ENCODE measurements around the gene DSTYK.
"Not testable (repeated sequence)": the region's sequence is repeated elsewhere in the genome, so short reads cannot be mapped to it uniquely, and the experiment has no call there.

DNA sequence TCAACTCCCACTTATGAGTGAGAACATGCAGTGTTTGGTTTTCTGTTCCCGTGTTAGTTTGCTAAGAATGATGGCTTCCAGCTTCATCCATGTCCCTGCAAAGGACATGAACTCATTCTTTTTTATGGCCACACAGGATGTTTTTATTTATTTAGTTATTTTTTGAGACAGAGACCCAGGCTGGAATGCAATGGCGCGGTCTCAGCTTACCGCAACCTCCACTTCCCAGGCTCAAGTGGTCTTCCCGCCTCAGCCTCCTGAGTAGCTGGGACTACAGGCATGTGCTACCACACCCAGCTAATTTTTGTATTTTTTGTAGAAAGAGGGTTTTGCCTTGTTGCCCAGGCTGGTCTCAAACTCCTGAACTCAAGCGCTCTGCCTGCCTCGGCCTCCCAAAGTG lies 31.2 kb downstream of the DSTYK start:
- not testable (repeated sequence) for TF ChIP-seq JUND (IDR thresholded peaks at IDR 0.05); EP300 (IDR thresholded peaks at IDR 0.05; ENCODE audit: borderline replicate concordance in 1 of 2, low read depth in 1 of 2, low read length in 1 of 2); MEF2A (IDR thresholded peaks at IDR 0.05; ENCODE audit: borderline replicate concordance, low read depth); FOXJ3 (CRISPR knock-in tag; IDR thresholded peaks at IDR 0.05); FOSL2 (IDR thresholded peaks at IDR 0.05; ENCODE audit: borderline replicate concordance, low read depth); RCOR1 (IDR thresholded peaks at IDR 0.05; ENCODE audit: low read length)
- TF ChIP-seq, protein P1, sequence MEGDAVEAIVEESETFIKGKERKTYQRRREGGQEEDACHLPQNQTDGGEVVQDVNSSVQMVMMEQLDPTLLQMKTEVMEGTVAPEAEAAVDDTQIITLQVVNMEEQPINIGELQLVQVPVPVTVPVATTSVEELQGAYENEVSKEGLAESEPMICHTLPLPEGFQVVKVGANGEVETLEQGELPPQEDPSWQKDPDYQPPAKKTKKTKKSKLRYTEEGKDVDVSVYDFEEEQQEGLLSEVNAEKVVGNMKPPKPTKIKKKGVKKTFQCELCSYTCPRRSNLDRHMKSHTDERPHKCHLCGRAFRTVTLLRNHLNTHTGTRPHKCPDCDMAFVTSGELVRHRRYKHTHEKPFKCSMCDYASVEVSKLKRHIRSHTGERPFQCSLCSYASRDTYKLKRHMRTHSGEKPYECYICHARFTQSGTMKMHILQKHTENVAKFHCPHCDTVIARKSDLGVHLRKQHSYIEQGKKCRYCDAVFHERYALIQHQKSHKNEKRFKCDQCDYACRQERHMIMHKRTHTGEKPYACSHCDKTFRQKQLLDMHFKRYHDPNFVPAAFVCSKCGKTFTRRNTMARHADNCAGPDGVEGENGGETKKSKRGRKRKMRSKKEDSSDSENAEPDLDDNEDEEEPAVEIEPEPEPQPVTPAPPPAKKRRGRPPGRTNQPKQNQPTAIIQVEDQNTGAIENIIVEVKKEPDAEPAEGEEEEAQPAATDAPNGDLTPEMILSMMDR (IDR thresholded peaks at IDR 0.05), result not testable (repeated sequence)

All from SK-N-SH (cell line).